ENCODE results near the gene SLAMF9. TPM values are rescaled to one million over a fixed set of nuclear protein-coding genes. Genes with fewer than 3 reads are reported as not detected.

SLAMF9 gene
- polyA plus RNA-seq, 1 donor (not counting 4 experiments of a cell fraction or from before 2014, with no cell fraction given): 0.31 TPM

GRCh38 chr1:159929155-159930051 is 24.6 kb downstream of the SLAMF9 start:
- H2AFZ ChIP-seq (ENCODE audit: control insufficient read depth, low read length): peak overlapping the region; percentile 71
- no peaks in the 10 kb centered on the region for H3K27me3 ChIP-seq (ENCODE audit: control insufficient read depth, extremely low read depth, insufficient read depth, low read length)
- H3K79me2 ChIP-seq (ENCODE audit: control insufficient read depth, insufficient read depth, low read length): peaks cover 6% of the 10 kb centered on the region
- peak overlapping the region in 1 of 3 experiments; percentile 28 for H3K4me3 ChIP-seq (ENCODE audit: control insufficient read depth in 2 of 3, extremely low read depth in 1 of 3, insufficient read depth in 2 of 3, low read depth in 1 of 3, low read length in 3 of 3)
- H3K4me1 ChIP-seq (ENCODE audit: control insufficient read depth, extremely low read depth, insufficient read depth, low read length): peaks cover 40% of the 10 kb centered on the region
- no peaks in the 10 kb centered on the region for H3K9me1 ChIP-seq (ENCODE audit: control insufficient read depth, extremely low read depth, insufficient read depth, low read length)
- H3K9me3 ChIP-seq (ENCODE audit: control insufficient read depth, low read depth, low read length): no peaks in the 10 kb centered on the region
- peak overlapping the region; percentile 56 for H3K27ac ChIP-seq (ENCODE audit: control insufficient read depth, insufficient read depth, low read length)
- TF ChIP-seq EZH2 (IDR thresholded peaks at IDR 0.05; ENCODE audit: low read length) (no peak), CTCF (optimal IDR thresholded peaks at IDR 0.05 in 1 of 3, IDR thresholded peaks at IDR 0.05 in 1 of 3, conservative IDR thresholded peaks at IDR 0.05 in 1 of 3; ENCODE audit: extremely low read depth in 1 of 3, insufficient read depth in 2 of 3, low read length in 3 of 3) (peak in 1 of 3 experiments; percentile 10)
- peaks cover 13 to 14% of the 10 kb centered on the region in 2 experiments for H3K36me3 ChIP-seq (ENCODE audit: control insufficient read depth in 2 of 2, extremely low read depth in 1 of 2, insufficient read depth in 2 of 2, low read length in 2 of 2)
- dilution Hi-C loops (cut with MboI; ENCODE audit: extremely low pct_ligation_motif_present, low sequenced_read_pairs): no loop called here
- H3K4me2 ChIP-seq (ENCODE audit: control insufficient read depth, extremely low read depth, insufficient read depth, low read depth, low read length): peak overlapping the region; percentile 50
- FAIRE-seq: peak; percentile 94
- H4K20me1 ChIP-seq (ENCODE audit: control insufficient read depth, extremely low read depth, insufficient read depth, low read length): no peaks in the 10 kb centered on the region
- DNase-seq (ENCODE audit: low read depth, low spot score): peak; percentile 95
- peak overlapping the region; percentile 35 for H3K9ac ChIP-seq (ENCODE audit: control insufficient read depth, extremely low read depth, insufficient read depth, low read length)

- Histone ChIP-seq H3K4me3 (ENCODE audit: control insufficient read depth in 2 of 3, extremely low read depth in 1 of 3, insufficient read depth in 2 of 3, low read depth in 1 of 3, low read length in 3 of 3) (peak overlapping the region in 1 of 3 experiments; percentile 28), H3K9me3 (ENCODE audit: control insufficient read depth, low read depth, low read length) (no peaks in the 10 kb centered on the region), H3K9ac (ENCODE audit: control insufficient read depth, extremely low read depth, insufficient read depth, low read length) (peak overlapping the region; percentile 5), H3K27me3 (ENCODE audit: control insufficient read depth, extremely low read depth, insufficient read depth, low read length) (no peaks in the 10 kb centered on the region), H3K9me1 (ENCODE audit: control insufficient read depth, extremely low read depth, insufficient read depth, low read length) (no peaks in the 10 kb centered on the region), H3K4me2 (ENCODE audit: control insufficient read depth, extremely low read depth, insufficient read depth, low read depth, low read length) (peak overlapping the region; percentile 50), H3K36me3 (ENCODE audit: control insufficient read depth in 2 of 2, extremely low read depth in 1 of 2, insufficient read depth in 2 of 2, low read length in 2 of 2) (peaks cover 10 to 13% of the 10 kb centered on the region in 2 experiments), H3K79me2 (ENCODE audit: control insufficient read depth, insufficient read depth, low read length) (peaks cover 13% of the 10 kb centered on the region), H2AFZ (ENCODE audit: control insufficient read depth, low read length) (no peak overlapping the region), H3K4me1 (ENCODE audit: control insufficient read depth, extremely low read depth, insufficient read depth, low read length) (peaks cover 35% of the 10 kb centered on the region), H3K27ac (ENCODE audit: control insufficient read depth, insufficient read depth, low read length) (peak overlapping the region; percentile 16), H4K20me1 (ENCODE audit: control insufficient read depth, extremely low read depth, insufficient read depth, low read length) (no peaks in the 10 kb centered on the region)
- FAIRE-seq (no peak), DNase-seq (ENCODE audit: low read depth, low spot score) (no peak)
- TF ChIP-seq CTCF (optimal IDR thresholded peaks at IDR 0.05 in 1 of 3, IDR thresholded peaks at IDR 0.05 in 1 of 3, conservative IDR thresholded peaks at IDR 0.05 in 1 of 3; ENCODE audit: extremely low read depth in 1 of 3, insufficient read depth in 2 of 3, low read length in 3 of 3) (no peak), EZH2 (IDR thresholded peaks at IDR 0.05; ENCODE audit: low read length) (no peak)
- dilution Hi-C loops (cut with MboI; ENCODE audit: extremely low pct_ligation_motif_present, low sequenced_read_pairs): no loop called here
These were observed 25.5 kb downstream of the SLAMF9 start for GRCh38 chr1:159928491-159929050.
